Measurements from ENCODE around the gene CD81.

Gene CD81

GRCh38 chr11:2400762-2401435, 23.8 kb downstream of the CD81 start:
- FAIRE-seq (no peak), DNase-seq (ENCODE audit: insufficient read length, low spot score) (no peak)

DNA sequence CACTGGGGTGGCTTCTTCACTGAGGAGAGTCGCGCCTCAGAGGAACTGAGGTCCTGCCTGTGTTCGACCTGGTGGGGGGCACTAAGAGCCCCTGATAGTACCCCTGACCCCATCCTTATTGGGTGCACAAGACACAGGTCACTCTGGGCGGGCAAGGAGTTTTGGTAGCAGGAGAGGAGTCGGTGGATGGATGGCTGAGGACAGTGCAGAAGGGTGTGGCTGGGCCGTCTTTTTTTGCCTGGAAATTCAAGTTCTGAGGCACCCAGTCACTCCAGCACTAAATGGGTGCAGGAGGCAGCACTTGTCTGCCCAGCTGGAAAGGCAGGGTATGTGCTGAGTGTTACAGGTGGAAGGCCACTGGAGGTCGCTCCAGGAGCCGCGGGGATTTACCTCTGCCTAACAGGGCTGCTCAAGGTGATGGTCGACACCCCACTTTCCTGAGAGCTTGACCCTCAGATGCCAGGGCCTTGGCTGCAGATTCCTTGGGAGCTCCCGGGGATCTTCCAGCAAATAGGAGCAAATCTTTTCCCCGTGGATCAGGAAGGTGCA, 24.4 kb downstream of the CD81 start:
- DNase-seq (ENCODE audit: insufficient read length, low spot score) (no peak), FAIRE-seq (no peak)

GRCh38 chr11:2402106-2402505, 25.0 kb downstream of the CD81 start:
- no peak for DNase-seq (ENCODE audit: insufficient read length, low spot score)
- FAIRE-seq = no peak

DNA sequence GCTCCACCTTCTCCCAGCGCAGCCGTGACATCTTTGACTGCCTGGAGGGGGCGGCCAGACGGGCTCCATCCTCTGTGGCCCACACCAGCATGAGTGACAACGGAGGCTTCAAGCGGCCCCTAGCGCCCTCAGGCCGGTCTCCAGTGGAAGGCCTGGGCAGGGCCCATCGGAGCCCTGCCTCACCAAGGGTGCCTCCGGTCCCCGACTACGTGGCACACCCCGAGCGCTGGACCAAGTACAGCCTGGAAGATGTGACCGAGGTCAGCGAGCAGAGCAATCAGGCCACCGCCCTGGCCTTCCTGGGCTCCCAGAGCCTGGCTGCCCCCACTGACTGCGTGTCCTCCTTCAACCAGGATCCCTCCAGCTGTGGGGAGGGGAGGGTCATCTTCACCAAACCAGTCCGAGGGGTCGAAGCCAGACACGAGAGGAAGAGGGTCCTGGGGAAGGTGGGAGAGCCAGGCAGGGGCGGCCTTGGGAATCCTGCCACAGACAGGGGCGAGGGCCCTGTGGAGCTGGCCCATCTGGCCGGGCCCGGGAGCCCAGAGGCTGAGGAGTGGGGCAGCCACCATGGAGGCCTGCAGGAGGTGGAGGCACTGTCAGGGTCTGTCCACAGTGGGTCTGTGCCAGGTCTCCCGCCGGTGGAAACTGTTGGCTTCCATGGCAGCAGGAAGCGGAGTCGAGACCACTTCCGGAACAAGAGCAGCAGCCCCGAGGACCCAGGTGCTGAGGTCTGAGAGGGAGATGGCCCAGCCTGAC, 26.0 kb downstream of the CD81 start:
- FAIRE-seq (no peak), DNase-seq (ENCODE audit: insufficient read length, low spot score) (no peak)

GRCh38 chr11:2404735-2405196, 27.7 kb downstream of the CD81 start:
- no peak for FAIRE-seq
- no peak for DNase-seq (ENCODE audit: insufficient read length, low spot score)

- FAIRE-seq (no peak), DNase-seq (ENCODE audit: insufficient read length, low spot score) (no peak)
These were observed 29.3 kb downstream of the CD81 start for GRCh38 chr11:2406451-2406850.

GRCh38 chr11:2406878-2407410, 29.8 kb downstream of the CD81 start:
- no peak for DNase-seq (ENCODE audit: insufficient read length, low spot score)
- FAIRE-seq = no peak

- FAIRE-seq (no peak), DNase-seq (ENCODE audit: insufficient read length, low spot score) (no peak)
These were observed 31.6 kb downstream of the CD81 start for GRCh38 chr11:2408671-2409070.

DNA sequence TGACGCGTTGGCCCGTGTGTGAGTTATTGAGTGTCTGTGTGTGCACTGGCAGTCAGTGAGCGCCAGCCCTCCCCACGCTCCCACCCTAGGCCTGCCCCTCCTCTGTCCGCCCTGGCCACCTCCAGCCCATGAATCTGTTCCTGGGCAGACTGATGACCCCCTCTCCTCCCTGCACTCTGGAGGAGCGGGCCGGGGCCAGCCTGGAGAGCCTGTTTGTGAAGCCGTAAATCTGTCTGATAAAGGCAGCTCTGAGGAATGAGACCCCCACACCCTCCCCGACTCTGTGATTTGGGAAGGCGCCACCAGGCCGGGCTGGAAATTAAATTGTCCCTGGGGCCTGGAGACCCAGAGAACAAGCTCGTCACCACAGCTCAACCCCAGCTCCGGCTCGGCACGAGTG, 32.0 kb downstream of the CD81 start:
- no peak for FAIRE-seq
- no peak for DNase-seq (ENCODE audit: insufficient read length, low spot score)

- DNase-seq (ENCODE audit: insufficient read length, low spot score) (no peak), FAIRE-seq (no peak)
These were observed 32.7 kb downstream of the CD81 start for GRCh38 chr11:2409611-2410468.

DNA sequence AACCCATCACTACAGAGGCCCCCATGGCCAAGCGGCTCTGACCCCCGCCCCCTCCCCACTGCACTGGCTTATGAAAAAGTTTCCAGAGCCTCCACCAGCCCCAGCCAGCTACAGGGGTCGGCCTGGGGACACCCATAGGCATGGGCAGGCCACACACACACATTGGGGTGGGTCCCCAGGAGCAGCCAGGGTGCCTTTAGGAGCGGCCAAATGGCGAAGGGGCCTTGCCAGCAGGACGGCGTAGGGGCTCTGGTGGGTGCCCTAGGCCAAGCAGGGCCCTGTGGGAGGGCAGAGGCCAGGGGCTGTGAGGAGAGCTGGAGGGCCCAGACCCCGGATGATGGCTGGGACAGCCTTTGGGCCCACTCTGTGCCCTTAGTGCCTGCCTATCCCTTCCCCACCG, 33.5 kb downstream of the CD81 start:
- no peak for DNase-seq (ENCODE audit: insufficient read length, low spot score)
- FAIRE-seq = no peak

DNA sequence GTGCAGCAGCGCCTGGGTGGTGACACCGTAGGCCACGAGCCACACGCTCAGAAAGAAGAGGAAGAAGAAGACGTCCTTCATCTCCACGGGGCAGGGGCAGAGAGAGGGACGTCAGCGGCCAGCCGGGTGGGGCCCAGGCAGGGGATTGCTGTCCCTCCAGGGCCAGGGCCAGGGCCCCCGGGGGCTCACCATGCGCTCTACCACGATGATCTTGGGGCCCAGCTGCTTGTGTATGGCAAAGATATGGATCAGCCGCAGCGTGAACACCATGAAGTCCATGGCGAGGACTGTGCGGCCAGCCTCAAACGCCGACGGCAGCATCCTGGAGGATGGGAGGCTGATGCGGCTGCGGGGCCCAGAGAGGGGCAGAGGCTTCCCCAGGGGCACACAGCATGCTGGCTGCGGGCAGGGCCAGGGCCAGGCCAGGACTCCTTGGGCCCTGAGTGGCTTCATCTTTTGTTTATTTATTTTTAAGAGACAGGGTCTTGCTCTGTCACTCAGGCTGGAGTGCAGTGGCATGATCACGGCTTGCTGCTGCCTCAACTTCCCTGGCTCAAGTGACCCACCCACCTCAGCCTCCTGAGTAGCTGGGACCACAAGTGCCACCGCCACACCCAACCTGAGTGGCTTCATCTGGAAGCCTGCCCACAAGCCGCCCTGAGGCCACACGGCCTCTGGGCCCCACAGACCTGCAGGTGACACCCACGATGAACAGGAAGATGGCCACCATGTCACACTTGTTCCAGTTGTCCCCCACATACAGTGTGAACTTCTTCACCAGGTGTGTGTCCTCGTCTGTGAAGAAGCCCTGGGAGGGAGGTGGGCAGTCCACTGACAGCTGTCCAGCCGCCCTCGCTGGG, 34.6 kb downstream of the CD81 start:
- no peak for FAIRE-seq
- DNase-seq (ENCODE audit: insufficient read length, low spot score) = no peak

DNA sequence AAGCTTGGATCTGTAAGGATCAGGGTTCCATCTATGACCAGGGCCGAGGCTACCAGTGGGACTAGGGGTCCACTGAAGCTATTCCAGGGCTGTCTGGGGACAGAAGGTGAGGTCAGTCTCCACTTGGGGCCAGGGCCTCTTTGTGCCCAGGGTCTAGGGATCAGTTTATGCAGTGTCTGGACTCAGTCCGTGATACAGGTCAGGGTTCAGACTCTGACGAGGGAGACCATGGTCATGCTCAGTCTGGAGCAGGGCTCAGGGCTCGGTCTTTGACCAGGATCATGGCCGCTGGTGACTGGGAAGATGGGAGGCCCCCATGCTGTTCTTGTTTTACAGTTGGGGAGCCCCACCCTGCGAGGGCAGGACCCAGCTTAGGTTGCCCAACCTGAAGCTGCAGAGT, 35.2 kb downstream of the CD81 start:
- DNase-seq (ENCODE audit: insufficient read length, low spot score) (no peak), FAIRE-seq (no peak)

GRCh38 chr11:2413742-2414579, 36.9 kb downstream of the CD81 start:
- no peak for DNase-seq (ENCODE audit: insufficient read length, low spot score)
- no peak for FAIRE-seq

- no peak for DNase-seq (ENCODE audit: insufficient read length, low spot score)
- FAIRE-seq = no peak
These were observed 37.5 kb downstream of the CD81 start for GRCh38 chr11:2414616-2415015.

DNA sequence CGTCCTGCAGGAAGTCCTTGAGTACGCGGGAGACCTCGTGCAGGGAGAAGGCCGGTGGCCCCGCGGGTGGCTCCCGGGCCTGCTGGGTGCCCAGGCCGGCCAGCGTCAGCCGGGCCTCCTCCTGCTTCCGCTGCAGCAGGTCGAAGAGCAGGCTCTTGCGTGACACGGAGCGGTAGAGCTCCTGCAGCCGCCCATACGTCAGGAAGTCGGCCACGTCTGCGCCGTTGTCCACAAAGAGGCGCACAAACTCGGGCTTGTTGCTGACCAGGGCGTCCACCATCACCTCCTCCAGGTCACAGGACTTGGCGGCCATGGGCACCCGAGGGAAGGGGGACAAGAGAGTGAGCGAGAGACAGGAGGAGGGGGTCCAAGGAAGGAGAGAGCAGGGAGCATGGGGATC, 38.1 kb downstream of the CD81 start:
- FAIRE-seq (no peak), DNase-seq (ENCODE audit: insufficient read length, low spot score) (no peak)

- DNase-seq (ENCODE audit: insufficient read length, low spot score) (no peak), FAIRE-seq (no peak)
These were observed 38.7 kb downstream of the CD81 start for GRCh38 chr11:2415601-2416380.

GRCh38 chr11:2416765-2417164, 39.7 kb downstream of the CD81 start:
- FAIRE-seq (no peak), DNase-seq (ENCODE audit: insufficient read length, low spot score) (no peak)
